Esophagus squamous epithelium (tissue), 4 donors: ENCODE data around the gene TRA2B.

Experiments used
- CTCF ChIP-seq, 6 experiments: fragments of 450-650 bp in 4 of 6; fragments of 200-600 bp in 2 of 6; sonication (generic) in 2 of 6; IDR thresholded peaks; one replicate each; pipeline ENCODE4 v1.5.1; 2016 to 2019; ENCODE audit warnings: antibody characterized with exemption in 6 of 6, mild to moderate bottlenecking in 4 of 6, moderate library complexity in 4 of 6
- POLR2A ChIP-seq, 4 donors: fragments of 450-650 bp; IDR thresholded peaks; one replicate each; pipeline ENCODE4 v1.6.1; 2017; ENCODE audit warnings: antibody characterized with exemption in 4 of 4, mild to moderate bottlenecking in 4 of 4, moderate library complexity in 3 of 4

GRCh38 chr3:185956244-185956643, 18.4 kb upstream of the TRA2B start:
- TF ChIP-seq CTCF (IDR thresholded peaks at IDR 0.05) (no peak), POLR2A (IDR thresholded peaks at IDR 0.05) (no peak)
